Measurements from ENCODE around the gene PCDHA6. TPM values are rescaled to one million over a fixed set of nuclear protein-coding genes. Genes with fewer than 3 reads are reported as not detected.

Gene PCDHA6
- 0.43 and 0.48 TPM in 2 replicates for total RNA-seq

GRCh38 chr5:140827704-140828361, at the start of gene PCDHA6:
Gene PCDHA6, plus strand, starts transcription at chr5:140827960. Its CDS starts 132 bp downstream, at chr5:140828092.

GRCh38 chr5:140785905-140786686, 41.7 kb upstream of the PCDHA6 start, which contains the start of gene PCDHA1:
Gene PCDHA1, plus strand, starts transcription at chr5:140786140.

GRCh38 chr5:140794595-140795258, 33.0 kb upstream of the PCDHA6 start, which contains the start of gene PCDHA2:
Gene PCDHA2, plus strand, starts transcription at chr5:140794852.

GRCh38 chr5:140800816-140801493, 26.8 kb upstream of the PCDHA6 start, which contains the start of gene PCDHA3:
Gene PCDHA3, plus strand, starts transcription at chr5:140801057.

GRCh38 chr5:140806834-140807775, 20.7 kb upstream of the PCDHA6 start, which contains the start of gene PCDHA4:
Gene PCDHA4, plus strand, starts transcription at chr5:140807068.

GRCh38 chr5:140821375-140822280, 6.1 kb upstream of the PCDHA6 start, which contains the start of gene PCDHA5:
Gene PCDHA5, plus strand, starts transcription at chr5:140821613.

GRCh38 chr5:140833993-140834392, 6.2 kb downstream of the PCDHA6 start, which contains the start of gene PCDHA7:
Gene PCDHA7, plus strand, starts transcription at chr5:140834269. Its CDS starts 115 bp downstream, at chr5:140834384.

GRCh38 chr5:140840978-140841962, 13.5 kb downstream of the PCDHA6 start, which contains the start of gene PCDHA8:
Gene PCDHA8, plus strand, starts transcription at chr5:140841187. Its CDS starts 135 bp downstream, at chr5:140841322.

GRCh38 chr5:140848139-140849102, 20.7 kb downstream of the PCDHA6 start, which contains the start of gene PCDHA9:
Gene PCDHA9, plus strand, starts transcription at chr5:140848382. Its CDS starts 114 bp downstream, at chr5:140848496.

GRCh38 chr5:140855772-140856674, 28.3 kb downstream of the PCDHA6 start, which contains the start of gene PCDHA10:
Gene PCDHA10, plus strand, starts transcription at chr5:140855897. Its CDS starts 152 bp downstream, at chr5:140856049.

GRCh38 chr5:140868721-140869554, 41.2 kb downstream of the PCDHA6 start, which contains the start of gene PCDHA11:
Gene PCDHA11, plus strand, starts transcription at chr5:140868957. Its CDS starts 147 bp downstream, at chr5:140869104.

GRCh38 chr5:140875085-140876065, 47.6 kb downstream of the PCDHA6 start, which contains the start of gene PCDHA12:
Gene PCDHA12, plus strand, starts transcription at chr5:140875308. Its CDS starts 165 bp downstream, at chr5:140875473.

